IMR-90 (cell line): ENCODE measurements around the gene TSPAN32. TPM values are rescaled to one million over a fixed set of nuclear protein-coding genes. Genes with fewer than 3 reads are reported as not detected.

Experiments used
- ATAC-seq: fragments of 200-7000 bp; cut with Tn5 transposase; 2 replicates; pipeline ENCODE4 v1.9.1; 2020; ENCODE audit warnings: low read depth, mild to moderate bottlenecking, moderate library complexity
- BruUV-seq: library from RNA; stranded (reverse); fragments of 400-500 nt; replicated peaks from 2 replicates; lab custom pipeline; 2021; lab: Mats Ljungman, UMichigan
- CTCF ChIA-PET: fragments of 300-600 bp; formaldehyde crosslinking; extraction: SDS; loops from one replicate; lab custom pipeline; 2021; ENCODE audit warnings: antibody characterized with exemption; lab: Yijun Ruan, JAX
- POLR2A ChIA-PET: fragments of 300-600 bp; sonication (Branson Sonifier 250); formaldehyde crosslinking; loops from one replicate; lab custom pipeline; 2022; ENCODE audit warnings: antibody characterized with exemption; ENCODE audit not compliant: unreplicated experiment; lab: Charles Lee
- DNase-seq: peaks from one replicate; pipeline ENCODE4 v3.0.0; 2013
- H2AFZ ChIP-seq: replicated peaks from 2 replicates; pipeline ENCODE3; 2013; ENCODE audit warnings: low read length, mild to moderate bottlenecking; ENCODE audit not compliant: poor library complexity
- H2AK5ac ChIP-seq: 2 replicates; pipeline ENCODE4 v1.6.1; 2013; ENCODE audit warnings: low read depth, low read length, inconsistent platforms
- H2AK9ac ChIP-seq: replicated peaks from 2 replicates; pipeline ENCODE3; 2013; ENCODE audit warnings: mild to moderate bottlenecking, low read depth, low read length, moderate library complexity; ENCODE audit not compliant: poor library complexity
- H2BK120ac ChIP-seq: 2 replicates; pipeline ENCODE4 v1.6.1; 2013; ENCODE audit warnings: low read depth, low read length, inconsistent platforms
- H2BK15ac ChIP-seq: 3 replicates; pipeline ENCODE4 v1.6.1; 2013; ENCODE audit warnings: low read depth, low read length, inconsistent platforms
- H2BK20ac ChIP-seq: 2 replicates; pipeline ENCODE4 v1.6.1; 2013; ENCODE audit warnings: low read depth, mild to moderate bottlenecking, inconsistent platforms, low read length, moderate library complexity
- H2BK5ac ChIP-seq: 2 replicates; pipeline ENCODE4 v1.6.1; 2013; ENCODE audit warnings: mild to moderate bottlenecking, low read depth, low read length, inconsistent platforms; ENCODE audit not compliant: poor library complexity, severe bottlenecking
- H3K14ac ChIP-seq: replicated peaks from 2 replicates; pipeline ENCODE4 v1.6.1; 2013; ENCODE audit warnings: low read depth, low read length, inconsistent platforms
- H3K18ac ChIP-seq: 2 replicates; pipeline ENCODE4 v1.6.1; 2013; ENCODE audit warnings: low read depth, low read length, control low read depth
- H3K23ac ChIP-seq: 2 replicates; pipeline ENCODE4 v1.6.1; 2013; ENCODE audit warnings: low read depth, low read length, inconsistent platforms
- H3K27ac ChIP-seq: 2 replicates; pipeline ENCODE4 v1.5.1; 2013; ENCODE audit warnings: mild to moderate bottlenecking, control low read depth, low read length; ENCODE audit not compliant: insufficient read depth
- H3K27me3 ChIP-seq: 2 replicates; pipeline ENCODE4 v1.6.1; 2013; ENCODE audit warnings: low read length; ENCODE audit not compliant: control insufficient read depth, insufficient read depth
- H3K36me3 ChIP-seq: 2 replicates; pipeline ENCODE4 v1.6.1; 2013; ENCODE audit warnings: low read length, mixed read lengths; ENCODE audit not compliant: control insufficient read depth, insufficient read depth
- H3K4ac ChIP-seq: 2 replicates; pipeline ENCODE4 v1.6.1; 2013; ENCODE audit warnings: low read depth, low read length, inconsistent platforms
- H3K4me1 ChIP-seq: 2 replicates; pipeline ENCODE4 v1.6.1; 2013; ENCODE audit warnings: low read length, mixed read lengths; ENCODE audit not compliant: control insufficient read depth, insufficient read depth
- H3K4me2 ChIP-seq: 2 replicates; pipeline ENCODE4 v1.6.1; 2013; ENCODE audit warnings: low read depth, mild to moderate bottlenecking, control low read depth, low read length, moderate library complexity
- H3K4me3 ChIP-seq: 2 replicates; pipeline ENCODE4 v1.5.1; 2013; ENCODE audit warnings: low read depth, mild to moderate bottlenecking, control low read depth, low read length, moderate library complexity; ENCODE audit not compliant: insufficient read depth
- H3K56ac ChIP-seq: 2 replicates; pipeline ENCODE4 v1.6.1; 2013; ENCODE audit warnings: low read length, inconsistent platforms; ENCODE audit not compliant: insufficient read depth; ENCODE audit errors: extremely low read depth
- H3K79me1 ChIP-seq, 2 experiments: 2 replicates each; pipeline ENCODE4 v1.6.1; 2013; ENCODE audit warnings: low read length in 2 of 2, inconsistent platforms in 1 of 2, low read depth in 1 of 2
- H3K9ac ChIP-seq: 2 replicates; pipeline ENCODE4 v1.6.1; 2013; ENCODE audit warnings: low read depth, low read length, control low read depth
- H3K9me1 ChIP-seq: 2 replicates; pipeline ENCODE4 v1.6.1; 2013; ENCODE audit warnings: low read length, inconsistent platforms; ENCODE audit not compliant: insufficient read depth
- H3K9me3 ChIP-seq: 2 replicates; pipeline ENCODE4 v1.6.1; 2013; ENCODE audit warnings: low read length; ENCODE audit not compliant: control insufficient read depth, insufficient read depth
- H4K20me1 ChIP-seq: 2 replicates; pipeline ENCODE4 v1.6.1; 2013; ENCODE audit warnings: low read length, inconsistent platforms; ENCODE audit not compliant: insufficient read depth
- H4K5ac ChIP-seq: 2 replicates; pipeline ENCODE4 v1.6.1; 2013; ENCODE audit warnings: mild to moderate bottlenecking, low read depth, low read length, control low read depth
- H4K8ac ChIP-seq, 2 experiments: 2 replicates each; pipeline ENCODE4 v1.6.1; 2013; ENCODE audit warnings: low read depth in 2 of 2, low read length in 2 of 2, control low read depth in 1 of 2, inconsistent platforms in 1 of 2
- H4K91ac ChIP-seq: 2 replicates; pipeline ENCODE4 v1.6.1; 2013; ENCODE audit warnings: low read depth, low read length, inconsistent platforms; ENCODE audit not compliant: insufficient read depth
- CEBPB ChIP-seq: IDR thresholded peaks from 2 replicates; pipeline ENCODE4 v1.6.1; 2012; ENCODE audit warnings: low read depth, low read length, improper control_type of control experiment
- MXI1 ChIP-seq: IDR thresholded peaks from 2 replicates; pipeline ENCODE4 v1.6.1; 2012; ENCODE audit warnings: low read depth, mild to moderate bottlenecking, low read length, moderate library complexity, borderline replicate concordance
- RCOR1 ChIP-seq: IDR thresholded peaks from 2 replicates; pipeline ENCODE4 v1.6.1; 2012; ENCODE audit warnings: mild to moderate bottlenecking, low read length, improper control_type of control experiment; ENCODE audit not compliant: insufficient replicate concordance
- RFX5 ChIP-seq: IDR thresholded peaks from 2 replicates; pipeline ENCODE4 v1.8.0; 2012; ENCODE audit warnings: low read depth, mild to moderate bottlenecking, low read length, moderate library complexity
- WGBS, 2 experiments: methylation state at CpG; one replicate each; pipeline versions ENCODE4 v1.1.5 to v1.1.7; 2013; ENCODE audit warnings: missing lambda C conversion rate in 2 of 2; ENCODE audit not compliant: insufficient read length in 1 of 2; ENCODE audit errors: extremely low coverage in 2 of 2; 5-methylcytosine and 5-hydroxymethylcytosine counted together
- dilution Hi-C: fragments of 300-500 bp; cut with HindIII; formaldehyde crosslinking; loops from one replicate; pipeline ENCODE4 v1.14.3; 2018; ENCODE audit warnings: low sequenced_read_pairs; ENCODE audit not compliant: unreplicated experiment
- in situ Hi-C: fragments of 300-500 bp; cut with MboI; formaldehyde crosslinking; loops from 3 replicates; pipeline ENCODE4 v1.14.3; 2019; ENCODE audit warnings: low sequenced_read_pairs, inconsistent platforms, mixed read lengths
- intact Hi-C: fragments of 100-400 bp; cut with micrococcal nuclease; formaldehyde crosslinking; loops from 2 replicates; pipeline ENCODE4 v1.10.0; 2022
- polyA plus RNA-seq, 3 experiments: library from polyadenylated mRNA; depleted of rRNA; stranded (reverse); fragments of >200 nt; gene quantifications; 2 replicates each; pipeline ENCODE4 v1.2.3, GENCODE V29; 2012; ENCODE audit warnings: low replicate concordance in 1 of 3
- total RNA-seq: library from RNA; depleted of rRNA; stranded (reverse); fragments of >200 nt; gene quantifications from 2 replicates; pipeline ENCODE4 v1.2.3, GENCODE V29; 2012

Gene TSPAN32
- total and polyA plus RNA-seq, 2 of the 4 experiments (the other 2 are of a cell fraction), result 0.07 TPM; not detected in 1

DNA sequence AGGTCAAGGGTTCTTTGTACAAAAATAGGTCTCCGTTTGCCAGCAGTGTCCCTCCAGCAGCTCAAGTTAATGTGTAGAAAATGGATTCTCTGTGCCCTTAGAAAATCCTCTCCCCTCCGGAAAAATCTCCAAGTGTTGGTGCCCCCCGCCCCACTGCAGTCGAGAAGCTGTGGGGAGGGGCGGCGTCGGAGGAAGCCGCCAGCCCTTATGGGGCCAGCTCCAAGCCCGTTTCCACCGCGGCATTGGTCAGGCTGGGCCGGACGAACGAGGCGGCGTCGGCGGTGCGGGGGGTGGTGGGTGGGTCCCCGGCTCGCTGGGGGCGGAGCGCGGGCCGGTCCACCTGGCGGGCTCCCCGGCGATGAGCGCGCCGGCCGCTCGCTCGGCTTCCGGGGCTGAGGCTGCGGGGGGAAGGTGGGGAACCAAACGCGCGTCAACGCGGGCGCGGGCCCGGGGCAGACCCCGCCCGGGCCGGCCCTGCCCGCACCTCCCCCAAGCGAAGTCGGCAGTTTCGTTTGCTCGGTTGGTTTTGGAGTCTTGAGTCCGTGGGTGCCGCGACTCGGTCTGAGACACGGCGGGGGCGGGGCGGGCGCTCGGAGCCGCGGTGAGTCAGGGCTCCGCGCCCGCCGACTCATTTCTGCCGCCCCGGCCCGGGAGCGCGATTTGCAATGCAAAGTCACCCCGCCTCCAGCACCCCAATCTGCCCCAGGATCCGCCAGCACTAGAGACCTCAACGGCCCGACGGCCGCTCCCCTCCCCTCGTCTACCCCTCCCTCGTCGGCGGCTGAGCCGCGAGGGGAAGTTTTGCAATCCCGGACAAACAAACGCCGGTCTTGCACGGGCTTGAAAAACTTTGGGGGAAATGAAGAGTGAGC is 32.8 kb upstream of the TSPAN32 start:
- DNase-seq (no peak), ATAC-seq (peak; percentile 36)
- H3K27me3 ChIP-seq, result peaks cover 79% of the 10 kb centered on the region
- POLR2A ChIA-PET, result no interaction called here
- H3K14ac ChIP-seq, result no peak overlapping the region
- intact Hi-C loops (no loop called here), dilution Hi-C loops (no loop called here), in situ Hi-C loops (no loop called here)
- no peak overlapping the region for H4K5ac ChIP-seq
- no peaks in the 10 kb centered on the region for H3K4me1 ChIP-seq
- H3K4me2 ChIP-seq, result peak overlapping the region; percentile 16; the same call in 1 of the 2 replicates
- H3K4me3 ChIP-seq, result no peak overlapping the region
- no peak overlapping the region for H2BK120ac ChIP-seq
- H2AFZ ChIP-seq, result peak overlapping the region; percentile 75
- H3K4ac ChIP-seq, result no peak overlapping the region
- no peaks in the 10 kb centered on the region for H3K9me3 ChIP-seq
- H4K8ac ChIP-seq, result no peak overlapping the region
- H2BK20ac ChIP-seq, result no peak overlapping the region
- no peak overlapping the region for H2AK5ac ChIP-seq
- CTCF ChIA-PET, result no interaction called here
- no peak overlapping the region for H3K9ac ChIP-seq
- no peaks in the 10 kb centered on the region for H3K9me1 ChIP-seq
- H4K20me1 ChIP-seq, result no peaks in the 10 kb centered on the region
- BruUV-seq, result no TSS peak
- H2BK15ac ChIP-seq, result no peak overlapping the region
- no peaks in the 10 kb centered on the region for H3K36me3 ChIP-seq
- H2AK9ac ChIP-seq, result no peak overlapping the region
- H3K56ac ChIP-seq, result no peak overlapping the region
- no peak overlapping the region for H3K23ac ChIP-seq
- 2% methylated on average over 40 of the region's 89 CpGs; no CpG with 5 or more reads in 1 of the 2 experiments for WGBS, 2 experiments
- H3K79me1 ChIP-seq, result no peaks in the 10 kb centered on the region
- H2BK5ac ChIP-seq, result no peak overlapping the region
- TF ChIP-seq MXI1 (no peak), RFX5 (no peak), RCOR1 (no peak), CEBPB (0 out of 2 replicates have a peak, but pooled peaks have one; percentile 11)
- H3K18ac ChIP-seq, result no peak overlapping the region
- no peak overlapping the region for H4K91ac ChIP-seq
- H3K27ac ChIP-seq, result no peak overlapping the region
